Measurements from ENCODE around the gene TMEM63A.

- TF ChIP-seq, protein P1, sequence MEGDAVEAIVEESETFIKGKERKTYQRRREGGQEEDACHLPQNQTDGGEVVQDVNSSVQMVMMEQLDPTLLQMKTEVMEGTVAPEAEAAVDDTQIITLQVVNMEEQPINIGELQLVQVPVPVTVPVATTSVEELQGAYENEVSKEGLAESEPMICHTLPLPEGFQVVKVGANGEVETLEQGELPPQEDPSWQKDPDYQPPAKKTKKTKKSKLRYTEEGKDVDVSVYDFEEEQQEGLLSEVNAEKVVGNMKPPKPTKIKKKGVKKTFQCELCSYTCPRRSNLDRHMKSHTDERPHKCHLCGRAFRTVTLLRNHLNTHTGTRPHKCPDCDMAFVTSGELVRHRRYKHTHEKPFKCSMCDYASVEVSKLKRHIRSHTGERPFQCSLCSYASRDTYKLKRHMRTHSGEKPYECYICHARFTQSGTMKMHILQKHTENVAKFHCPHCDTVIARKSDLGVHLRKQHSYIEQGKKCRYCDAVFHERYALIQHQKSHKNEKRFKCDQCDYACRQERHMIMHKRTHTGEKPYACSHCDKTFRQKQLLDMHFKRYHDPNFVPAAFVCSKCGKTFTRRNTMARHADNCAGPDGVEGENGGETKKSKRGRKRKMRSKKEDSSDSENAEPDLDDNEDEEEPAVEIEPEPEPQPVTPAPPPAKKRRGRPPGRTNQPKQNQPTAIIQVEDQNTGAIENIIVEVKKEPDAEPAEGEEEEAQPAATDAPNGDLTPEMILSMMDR (IDR thresholded peaks at IDR 0.05) = no peak
- no peak for TF ChIP-seq NR2C2 (CRISPR knock-in tag; IDR thresholded peaks at IDR 0.05)
- no peak for TF ChIP-seq ESRRA (CRISPR knock-in tag; IDR thresholded peaks at IDR 0.05; ENCODE audit: borderline replicate concordance)
Measured at GRCh38 chr1:225813214-225813964, 68.8 kb downstream of the TMEM63A start.
